DOHH2 (cell line): Measurements from ENCODE around the gene COL4A2.

ENCODE experiments used
- EZH2phosphoT487 ChIP-seq: fragments of 200-600 bp; sonication (generic); IDR thresholded peaks from 2 replicates; pipeline ENCODE4 v1.6.1; 2017; ENCODE audit warnings: borderline replicate concordance, mild to moderate bottlenecking, antibody characterized with exemption, low read length, moderate library complexity, mixed read lengths
- TF ChIP-seq, protein P1 (sequence below): fragments of 200-600 bp; sonication (generic); IDR thresholded peaks from one replicate; pipeline ENCODE4 v1.5.1; 2014; ENCODE audit warnings: antibody characterized with exemption, mild to moderate bottlenecking, low read depth, low read length; ENCODE audit not compliant: poor library complexity, severe bottlenecking

DNA sequence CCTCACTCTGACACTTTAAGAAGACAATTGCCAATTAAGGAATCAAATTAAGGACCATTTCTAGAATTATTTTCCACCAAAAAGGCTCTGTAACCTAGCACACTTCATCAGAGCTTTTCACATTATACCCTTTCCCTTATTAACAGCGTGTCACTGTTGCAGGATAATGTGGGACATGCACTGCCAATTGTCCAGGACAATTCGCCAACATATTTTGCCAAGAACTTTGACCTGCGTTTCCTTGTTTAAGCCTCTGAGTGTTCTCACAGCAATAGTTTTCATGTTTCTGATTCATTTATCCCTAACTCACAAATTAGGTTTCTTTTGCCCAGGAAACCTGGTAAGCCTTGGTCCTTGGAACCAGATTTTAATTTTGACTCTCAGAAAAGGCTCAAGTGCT lies 13.4 kb upstream of the COL4A2 start:
- no peak for TF ChIP-seq EZH2phosphoT487
- TF ChIP-seq, protein P1, sequence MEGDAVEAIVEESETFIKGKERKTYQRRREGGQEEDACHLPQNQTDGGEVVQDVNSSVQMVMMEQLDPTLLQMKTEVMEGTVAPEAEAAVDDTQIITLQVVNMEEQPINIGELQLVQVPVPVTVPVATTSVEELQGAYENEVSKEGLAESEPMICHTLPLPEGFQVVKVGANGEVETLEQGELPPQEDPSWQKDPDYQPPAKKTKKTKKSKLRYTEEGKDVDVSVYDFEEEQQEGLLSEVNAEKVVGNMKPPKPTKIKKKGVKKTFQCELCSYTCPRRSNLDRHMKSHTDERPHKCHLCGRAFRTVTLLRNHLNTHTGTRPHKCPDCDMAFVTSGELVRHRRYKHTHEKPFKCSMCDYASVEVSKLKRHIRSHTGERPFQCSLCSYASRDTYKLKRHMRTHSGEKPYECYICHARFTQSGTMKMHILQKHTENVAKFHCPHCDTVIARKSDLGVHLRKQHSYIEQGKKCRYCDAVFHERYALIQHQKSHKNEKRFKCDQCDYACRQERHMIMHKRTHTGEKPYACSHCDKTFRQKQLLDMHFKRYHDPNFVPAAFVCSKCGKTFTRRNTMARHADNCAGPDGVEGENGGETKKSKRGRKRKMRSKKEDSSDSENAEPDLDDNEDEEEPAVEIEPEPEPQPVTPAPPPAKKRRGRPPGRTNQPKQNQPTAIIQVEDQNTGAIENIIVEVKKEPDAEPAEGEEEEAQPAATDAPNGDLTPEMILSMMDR = no peak
